ENCODE measurements around the gene HUWE1.

HUWE1 gene

DNA sequence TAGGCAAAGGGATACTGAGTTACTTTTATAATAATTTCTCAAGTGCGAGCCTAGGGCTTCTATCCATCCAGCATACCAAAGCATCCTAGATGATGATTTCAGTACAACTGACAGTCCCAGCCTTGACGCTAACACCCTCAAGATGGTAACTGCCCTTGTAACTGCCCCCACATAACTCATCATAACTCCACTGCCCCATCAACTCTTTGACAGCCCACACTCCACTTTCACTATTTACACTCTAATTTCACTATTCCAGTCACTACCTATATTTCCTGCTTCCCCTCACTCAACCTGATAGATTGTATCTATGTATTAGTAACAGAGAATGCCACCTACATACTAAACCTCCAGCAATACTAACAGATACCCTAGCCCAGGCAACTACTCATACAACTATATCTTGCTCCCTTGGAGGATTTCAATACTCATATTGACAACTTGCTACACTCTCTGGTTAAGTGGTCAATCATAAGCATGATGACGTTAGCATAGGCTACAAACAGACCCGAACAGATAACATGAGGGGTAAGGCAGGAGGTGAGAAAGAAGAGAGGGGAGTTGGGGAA is 65.0 kb downstream of the HUWE1 start:
- Histone ChIP-seq H2AFZ (ENCODE audit: low read depth) (no peak overlapping the region), H3K79me2 (ENCODE audit: insufficient read depth, low read depth) (peaks cover 4% of the 10 kb centered on the region; the same call in 1 of the 2 replicates), H3K4me1 (ENCODE audit: low read depth, poor library complexity, severe bottlenecking) (no peaks in the 10 kb centered on the region), H3K27ac (no peak overlapping the region), H3K36me3 (ENCODE audit: insufficient read depth) (no peaks in the 10 kb centered on the region; the same call in 1 of the 2 replicates), H3K9ac (no peak overlapping the region), H4K20me1 (ENCODE audit: insufficient read depth) (no peaks in the 10 kb centered on the region), H3K4me2 (no peak overlapping the region), H3K27me3 (ENCODE audit: insufficient read depth, low read depth) (no peaks in the 10 kb centered on the region), H3K4me3 (IDR thresholded peaks at IDR 0.05; ENCODE audit: insufficient read depth, low read depth, low read length) (no peak overlapping the region)
- TF ChIP-seq, protein P1, sequence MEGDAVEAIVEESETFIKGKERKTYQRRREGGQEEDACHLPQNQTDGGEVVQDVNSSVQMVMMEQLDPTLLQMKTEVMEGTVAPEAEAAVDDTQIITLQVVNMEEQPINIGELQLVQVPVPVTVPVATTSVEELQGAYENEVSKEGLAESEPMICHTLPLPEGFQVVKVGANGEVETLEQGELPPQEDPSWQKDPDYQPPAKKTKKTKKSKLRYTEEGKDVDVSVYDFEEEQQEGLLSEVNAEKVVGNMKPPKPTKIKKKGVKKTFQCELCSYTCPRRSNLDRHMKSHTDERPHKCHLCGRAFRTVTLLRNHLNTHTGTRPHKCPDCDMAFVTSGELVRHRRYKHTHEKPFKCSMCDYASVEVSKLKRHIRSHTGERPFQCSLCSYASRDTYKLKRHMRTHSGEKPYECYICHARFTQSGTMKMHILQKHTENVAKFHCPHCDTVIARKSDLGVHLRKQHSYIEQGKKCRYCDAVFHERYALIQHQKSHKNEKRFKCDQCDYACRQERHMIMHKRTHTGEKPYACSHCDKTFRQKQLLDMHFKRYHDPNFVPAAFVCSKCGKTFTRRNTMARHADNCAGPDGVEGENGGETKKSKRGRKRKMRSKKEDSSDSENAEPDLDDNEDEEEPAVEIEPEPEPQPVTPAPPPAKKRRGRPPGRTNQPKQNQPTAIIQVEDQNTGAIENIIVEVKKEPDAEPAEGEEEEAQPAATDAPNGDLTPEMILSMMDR (conservative IDR thresholded peaks at IDR 0.05; ENCODE audit: low read depth, low read length), result no peak

DNA sequence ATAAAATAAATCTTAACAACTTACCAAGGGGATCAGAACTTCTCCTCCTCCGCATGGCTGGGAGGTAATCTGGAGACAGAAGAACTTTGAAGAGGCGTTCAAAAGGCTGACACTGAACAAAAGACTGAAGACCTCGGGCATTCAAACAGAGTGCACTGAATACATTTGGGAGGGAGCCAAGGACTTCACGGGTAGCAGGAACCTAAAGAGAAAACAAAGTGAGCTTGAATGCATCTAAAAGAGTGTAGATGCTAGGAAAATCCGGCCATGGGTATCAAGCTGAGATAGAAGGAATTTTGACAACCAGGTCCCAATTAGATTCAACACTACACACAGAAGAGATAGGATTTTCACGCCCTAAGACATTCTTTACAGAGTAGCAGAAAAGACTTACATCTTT is 69.6 kb downstream of the HUWE1 start:
- Histone ChIP-seq H3K36me3 (ENCODE audit: insufficient read depth) (peaks cover 8% of the 10 kb centered on the region; the same call in 1 of the 2 replicates), H3K27me3 (ENCODE audit: insufficient read depth, low read depth) (no peaks in the 10 kb centered on the region), H3K27ac (no peak overlapping the region), H4K20me1 (ENCODE audit: insufficient read depth) (no peaks in the 10 kb centered on the region), H3K4me3 (IDR thresholded peaks at IDR 0.05; ENCODE audit: insufficient read depth, low read depth, low read length) (no peak overlapping the region), H3K4me1 (ENCODE audit: low read depth, poor library complexity, severe bottlenecking) (no peaks in the 10 kb centered on the region), H2AFZ (ENCODE audit: low read depth) (no peak overlapping the region), H3K4me2 (no peak overlapping the region), H3K79me2 (ENCODE audit: insufficient read depth, low read depth) (no peaks in the 10 kb centered on the region), H3K9ac (no peak overlapping the region)
- TF ChIP-seq, protein P1 (conservative IDR thresholded peaks at IDR 0.05; ENCODE audit: low read depth, low read length), result no peak

DNA sequence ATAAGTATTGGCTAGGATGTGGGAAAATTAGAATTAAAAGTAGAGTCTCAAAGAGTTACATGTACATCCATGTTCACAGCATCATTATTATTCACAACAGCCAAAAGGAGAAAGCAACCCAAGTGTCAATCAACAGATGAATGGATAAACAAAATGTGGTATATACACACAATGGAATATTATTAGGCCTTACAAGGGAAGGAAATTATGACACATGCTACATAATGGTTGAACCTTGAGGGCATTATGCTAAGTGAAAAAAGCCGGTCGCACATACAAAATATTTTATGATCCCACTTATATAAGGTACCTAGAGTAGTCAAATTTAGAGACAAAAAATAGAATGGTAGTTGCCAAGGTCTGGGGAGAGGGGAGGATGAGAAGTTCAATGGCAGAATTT is 80.1 kb downstream of the HUWE1 start:
- no peaks in the 10 kb centered on the region for H3K4me1 ChIP-seq (ENCODE audit: low read depth, poor library complexity, severe bottlenecking)
- no peak overlapping the region for H3K9ac ChIP-seq
- no peak overlapping the region for H3K4me2 ChIP-seq
- no peak overlapping the region for H2AFZ ChIP-seq (ENCODE audit: low read depth)
- H3K27me3 ChIP-seq (ENCODE audit: insufficient read depth, low read depth), result no peaks in the 10 kb centered on the region
- no peaks in the 10 kb centered on the region for H4K20me1 ChIP-seq (ENCODE audit: insufficient read depth)
- no peak overlapping the region for H3K27ac ChIP-seq
- H3K4me3 ChIP-seq (IDR thresholded peaks at IDR 0.05; ENCODE audit: insufficient read depth, low read depth, low read length), result no peak overlapping the region
- peaks cover 5% of the 10 kb centered on the region; the same call in 1 of the 2 replicates for H3K36me3 ChIP-seq (ENCODE audit: insufficient read depth)
- TF ChIP-seq, protein P1 (conservative IDR thresholded peaks at IDR 0.05; ENCODE audit: low read depth, low read length), result no peak
- H3K79me2 ChIP-seq (ENCODE audit: insufficient read depth, low read depth), result peaks cover 8% of the 10 kb centered on the region

DNA sequence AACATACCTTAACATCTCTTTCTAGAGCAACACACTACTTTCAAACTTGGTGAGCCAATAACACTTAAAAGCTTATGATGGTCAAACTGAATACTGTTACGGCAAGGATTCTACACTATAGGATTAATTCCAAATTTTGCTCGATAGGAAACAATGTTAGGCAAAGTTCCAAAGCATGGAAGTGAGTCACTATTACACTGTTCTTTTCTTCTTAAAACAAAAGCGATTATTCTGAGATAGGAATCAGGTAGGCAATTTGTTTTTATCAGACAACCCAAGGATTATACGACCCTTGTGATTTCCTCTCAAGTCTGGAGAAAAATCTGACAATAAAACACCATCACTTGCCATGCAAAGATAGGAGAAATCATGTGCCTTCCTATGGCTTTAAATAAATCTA is 81.5 kb downstream of the HUWE1 start:
- no peak overlapping the region for H3K4me3 ChIP-seq (IDR thresholded peaks at IDR 0.05; ENCODE audit: insufficient read depth, low read depth, low read length)
- H2AFZ ChIP-seq (ENCODE audit: low read depth), result no peak overlapping the region
- H3K27ac ChIP-seq, result no peak overlapping the region
- H3K9ac ChIP-seq, result no peak overlapping the region
- no peak overlapping the region for H3K4me2 ChIP-seq
- H3K36me3 ChIP-seq (ENCODE audit: insufficient read depth), result peaks cover 5% of the 10 kb centered on the region; the same call in 1 of the 2 replicates
- H3K4me1 ChIP-seq (ENCODE audit: low read depth, poor library complexity, severe bottlenecking), result no peaks in the 10 kb centered on the region
- H4K20me1 ChIP-seq (ENCODE audit: insufficient read depth), result no peaks in the 10 kb centered on the region
- H3K27me3 ChIP-seq (ENCODE audit: insufficient read depth, low read depth), result no peaks in the 10 kb centered on the region
- TF ChIP-seq, protein P1 (conservative IDR thresholded peaks at IDR 0.05; ENCODE audit: low read depth, low read length), result no peak
- peaks cover 8% of the 10 kb centered on the region for H3K79me2 ChIP-seq (ENCODE audit: insufficient read depth, low read depth)

All from KMS-11 (cell line).